Mucosa of descending colon (tissue), 3 donors: ENCODE results near the gene SRMS. TPM values are rescaled to one million over a fixed set of nuclear protein-coding genes. Genes with fewer than 3 reads are reported as not detected.
A peak's percentile ranks its signal among the peaks of the same experiment; 100 is the strongest.

ENCODE experiments used
- ATAC-seq: fragments of 200-7000 bp; cut with Tn5 transposase; one replicate; pipeline ENCODE4 v1.9.1; 2020; ENCODE audit warnings: mild to moderate bottlenecking, moderate library complexity
- DNase-seq, 3 donors: peaks; one replicate each; pipeline ENCODE4 v3.0.0-alpha.2; 2020
- H3K36me3 ChIP-seq: fragments of 200-600 bp; one replicate; pipeline ENCODE4 v1.8.0; 2021; ENCODE audit warnings: low read depth, mild to moderate bottlenecking
- H3K4me1 ChIP-seq: fragments of 200-600 bp; one replicate; pipeline ENCODE4 v1.8.0; 2021; ENCODE audit warnings: low read depth, mild to moderate bottlenecking
- H3K4me3 ChIP-seq: fragments of 200-600 bp; one replicate; pipeline ENCODE4 v1.8.0; 2021; ENCODE audit warnings: mild to moderate bottlenecking
- H3K9me3 ChIP-seq: fragments of 200-600 bp; one replicate; pipeline ENCODE4 v1.8.0; 2021; ENCODE audit warnings: mild to moderate bottlenecking
- intact Hi-C, 2 donors: fragments of 100-400 bp; cut with DNase I in 1 of 2; cut with micrococcal nuclease in 1 of 2; formaldehyde crosslinking; loops; one replicate each; pipeline versions ENCODE4 v1.11.0 to v1.11.1; 2022; cut with DNase I, micrococcal nuclease
- long read RNA-seq, 2 donors: library from polyadenylated mRNA; unstranded; transcript quantifications; one replicate each; pipeline ENCODE4 v2.0.0, GENCODE V29; 2019 to 2021
- total RNA-seq, 3 donors: library from RNA; stranded (reverse); fragmentation: NEBNext Ultra II Directional in 2 of 3; extraction: Animal tissue kit (Norgen Biotek cat#: 25700) in 2 of 3; gene quantifications; one replicate each; pipeline versions ENCODE4 v1.2.1 to v1.2.4, GENCODE V29; 2021 to 2023
- TF ChIP-seq, protein P1 (sequence below): fragments of 200-600 bp; IDR thresholded peaks from one replicate; pipeline ENCODE4 v1.8.0; 2022; ENCODE audit warnings: antibody characterized with exemption, mild to moderate bottlenecking
- donor health status: DM: no; HTN: no; CAD: no; lungs with moderate emphysema.
- donor health status: DM: no; HTN: no; CAD: no.
- donor health status: DM: no; HTN: yes; CAD: no.

SRMS gene
- total RNA-seq, result under 1 TPM; 0.25 to 0.52 (median 0.27) TPM
- long read RNA-seq, donor 1, partial matches to known transcripts, result 0 of 2 reads
- long read RNA-seq, donor 1, other reads (novel, unspliced or antisense), result 2 of 2 reads
- long read RNA-seq, donor 2, result 0 reads

GRCh38 chr20:63547725-63548480 is at the start of gene SRMS:
SRMS (minus strand) TSS chr20:63547749; CDS start chr20:63547463, 286 bp downstream.
- intact Hi-C loops, result no loop called here
- peak; percentile 6 for ATAC-seq
- TF ChIP-seq, protein P1, sequence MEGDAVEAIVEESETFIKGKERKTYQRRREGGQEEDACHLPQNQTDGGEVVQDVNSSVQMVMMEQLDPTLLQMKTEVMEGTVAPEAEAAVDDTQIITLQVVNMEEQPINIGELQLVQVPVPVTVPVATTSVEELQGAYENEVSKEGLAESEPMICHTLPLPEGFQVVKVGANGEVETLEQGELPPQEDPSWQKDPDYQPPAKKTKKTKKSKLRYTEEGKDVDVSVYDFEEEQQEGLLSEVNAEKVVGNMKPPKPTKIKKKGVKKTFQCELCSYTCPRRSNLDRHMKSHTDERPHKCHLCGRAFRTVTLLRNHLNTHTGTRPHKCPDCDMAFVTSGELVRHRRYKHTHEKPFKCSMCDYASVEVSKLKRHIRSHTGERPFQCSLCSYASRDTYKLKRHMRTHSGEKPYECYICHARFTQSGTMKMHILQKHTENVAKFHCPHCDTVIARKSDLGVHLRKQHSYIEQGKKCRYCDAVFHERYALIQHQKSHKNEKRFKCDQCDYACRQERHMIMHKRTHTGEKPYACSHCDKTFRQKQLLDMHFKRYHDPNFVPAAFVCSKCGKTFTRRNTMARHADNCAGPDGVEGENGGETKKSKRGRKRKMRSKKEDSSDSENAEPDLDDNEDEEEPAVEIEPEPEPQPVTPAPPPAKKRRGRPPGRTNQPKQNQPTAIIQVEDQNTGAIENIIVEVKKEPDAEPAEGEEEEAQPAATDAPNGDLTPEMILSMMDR, result no peak
- Histone ChIP-seq H3K4me3 (no peak within 1 kb of the TSS), H3K9me3 (no peaks in the 10 kb centered on the region), H3K4me1 (peaks cover 33% of the 10 kb centered on the region), H3K36me3 (no peaks in the 10 kb centered on the region)
- no peak for DNase-seq

DNA sequence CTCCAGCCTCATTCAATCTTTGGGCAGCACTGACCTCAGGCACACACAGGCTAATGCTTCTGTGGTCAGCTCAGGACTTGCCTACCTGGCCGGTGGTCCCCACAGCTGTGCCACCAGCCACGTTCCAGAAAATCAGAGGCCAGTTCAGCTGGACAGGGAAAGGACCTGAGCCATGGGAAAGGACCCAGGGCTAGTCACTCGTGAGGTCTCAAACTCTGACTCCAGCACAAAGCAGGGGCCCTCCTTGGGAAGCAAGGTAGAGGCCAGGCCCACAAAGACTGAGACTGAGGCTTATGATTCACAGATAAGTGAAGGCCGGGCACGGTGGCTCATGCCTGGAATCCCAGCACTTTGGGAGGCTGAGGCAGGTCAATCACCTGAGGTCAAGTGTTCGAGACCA is 48.9 kb upstream of the SRMS start:
- no peak overlapping the region for H3K4me3 ChIP-seq
- TF ChIP-seq, protein P1, result no peak
- no peaks in the 10 kb centered on the region for H3K4me1 ChIP-seq
- peak in 1 of 3 donors; percentile 24 for DNase-seq
- no peaks in the 10 kb centered on the region for H3K9me3 ChIP-seq
- peaks cover 3% of the 10 kb centered on the region for H3K36me3 ChIP-seq
- no peak for ATAC-seq
- intact Hi-C loops, result no loop called here

- DNase-seq, result peak in 1 of 3 donors; percentile 29
- H3K36me3 ChIP-seq, result peaks cover 3% of the 10 kb centered on the region
- no peak overlapping the region for H3K4me3 ChIP-seq
- peak; percentile 7 for ATAC-seq
- H3K4me1 ChIP-seq, result no peaks in the 10 kb centered on the region
- H3K9me3 ChIP-seq, result no peaks in the 10 kb centered on the region
- intact Hi-C loops, result no loop called here
- TF ChIP-seq, protein P1, result no peak
These were observed 48.0 kb upstream of the SRMS start for GRCh38 chr20:63595416-63596127.

DNA sequence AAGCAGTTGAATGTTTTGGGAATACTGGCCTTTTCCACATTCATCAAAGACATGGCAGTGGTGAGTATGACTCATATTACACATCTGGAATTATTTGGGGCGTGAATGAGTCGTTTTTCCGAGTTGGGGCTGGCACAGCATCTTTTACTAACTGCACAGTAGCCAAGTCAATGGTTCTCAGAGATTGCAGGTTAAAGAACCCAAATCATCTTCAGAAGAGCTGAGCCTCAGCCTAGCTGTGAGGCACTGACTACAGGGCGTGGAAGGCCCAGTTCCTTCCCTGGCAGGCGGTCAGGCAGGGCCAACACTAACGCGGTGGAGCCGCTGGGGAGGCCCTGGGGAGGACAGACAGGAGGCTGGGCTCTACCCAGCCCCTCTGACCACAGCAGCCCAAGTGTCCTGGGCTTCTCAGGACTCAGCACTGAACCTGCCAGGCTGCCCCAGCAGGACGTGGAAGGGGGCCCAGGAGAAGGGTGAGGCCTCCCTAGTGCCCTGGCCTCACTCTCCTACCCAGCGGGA is 46.6 kb upstream of the SRMS start:
- DNase-seq (peak in 1 of 3 donors; percentile 22), ATAC-seq (no peak)
- H3K36me3 ChIP-seq, result peaks cover 3% of the 10 kb centered on the region
- no peaks in the 10 kb centered on the region for H3K9me3 ChIP-seq
- intact Hi-C loops, result no loop called here
- H3K4me3 ChIP-seq, result no peak overlapping the region
- no peaks in the 10 kb centered on the region for H3K4me1 ChIP-seq
- TF ChIP-seq, protein P1, result no peak

GRCh38 chr20:63592661-63593060 is 45.1 kb upstream of the SRMS start:
- no peak for ATAC-seq
- Histone ChIP-seq H3K4me3 (no peak overlapping the region), H3K9me3 (no peaks in the 10 kb centered on the region), H3K4me1 (no peaks in the 10 kb centered on the region), H3K36me3 (peaks cover 3% of the 10 kb centered on the region)
- intact Hi-C loops, result no loop called here
- TF ChIP-seq, protein P1, result no peak
- peak in 1 of 3 donors; percentile 37 for DNase-seq
